GM18498 (cell line): ENCODE results near the gene TCN2.
"Not testable (repeated sequence)": the region's sequence is repeated elsewhere in the genome, so short reads cannot be mapped to it uniquely, and the experiment has no call there.

Source experiments
- ATAC-seq: cut with Tn5 transposase; IDR thresholded peaks from one replicate; pipeline ENCODE4 v1.9.1; 2021; ENCODE audit warnings: mild to moderate bottlenecking, moderate library complexity; ENCODE audit not compliant: unreplicated experiment

The TCN2 gene

GRCh38 chr22:30643055-30643875, 36.3 kb downstream of the TCN2 start:
- ATAC-seq, result no peak

DNA sequence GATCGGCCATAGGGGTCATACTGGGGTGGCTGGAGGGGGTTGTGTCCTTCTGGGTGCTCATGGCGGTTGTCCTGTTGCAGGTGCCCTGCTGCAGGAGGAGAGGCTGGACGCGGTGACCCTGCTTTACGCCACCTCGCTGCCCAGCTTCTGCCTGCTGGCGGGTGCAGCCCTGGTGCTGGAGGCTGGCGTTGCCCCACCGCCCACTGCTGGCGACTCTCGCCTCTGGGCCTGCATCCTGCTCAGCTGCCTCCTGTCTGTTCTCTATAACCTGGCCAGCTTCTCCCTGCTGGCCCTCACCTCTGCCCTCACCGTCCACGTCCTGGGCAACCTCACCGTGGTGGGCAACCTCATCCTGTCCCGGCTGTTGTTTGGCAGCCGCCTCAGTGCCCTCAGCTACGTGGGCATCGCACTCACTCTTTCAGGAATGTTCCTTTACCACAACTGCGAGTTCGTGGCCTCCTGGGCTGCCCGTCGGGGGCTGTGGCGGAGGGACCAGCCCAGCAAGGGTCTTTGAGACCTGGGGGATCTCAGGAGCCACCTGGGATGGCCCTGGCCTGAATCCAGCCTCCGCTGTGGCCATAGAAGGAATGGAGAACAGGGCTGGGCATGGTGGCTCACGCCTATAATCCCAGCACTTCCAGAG, 39.7 kb downstream of the TCN2 start:
- ATAC-seq, result no peak

DNA sequence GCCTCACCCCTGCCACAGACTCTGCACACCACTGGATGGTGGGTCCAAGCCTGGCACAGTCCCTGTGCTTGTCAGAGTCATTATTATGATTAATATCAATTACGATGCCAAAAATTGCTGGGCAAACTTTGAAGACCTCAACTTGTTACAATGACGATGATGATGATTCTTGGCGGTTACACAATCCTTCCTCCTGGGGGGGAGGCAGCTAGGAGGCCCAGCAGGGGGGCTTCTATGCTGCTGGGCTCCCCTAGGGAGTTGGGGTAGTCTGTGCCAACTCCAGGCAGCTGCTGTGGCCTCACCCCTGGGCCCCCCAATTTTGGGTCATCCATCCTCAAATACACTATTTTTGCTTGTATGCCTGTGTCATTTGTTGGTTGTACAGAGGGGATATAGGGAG, 40.6 kb downstream of the TCN2 start:
- ATAC-seq, result no peak

GRCh38 chr22:30648825-30649224, 41.9 kb downstream of the TCN2 start:
- no peak for ATAC-seq

- no peak for ATAC-seq
These were observed 42.5 kb downstream of the TCN2 start for GRCh38 chr22:30649430-30650007.

DNA sequence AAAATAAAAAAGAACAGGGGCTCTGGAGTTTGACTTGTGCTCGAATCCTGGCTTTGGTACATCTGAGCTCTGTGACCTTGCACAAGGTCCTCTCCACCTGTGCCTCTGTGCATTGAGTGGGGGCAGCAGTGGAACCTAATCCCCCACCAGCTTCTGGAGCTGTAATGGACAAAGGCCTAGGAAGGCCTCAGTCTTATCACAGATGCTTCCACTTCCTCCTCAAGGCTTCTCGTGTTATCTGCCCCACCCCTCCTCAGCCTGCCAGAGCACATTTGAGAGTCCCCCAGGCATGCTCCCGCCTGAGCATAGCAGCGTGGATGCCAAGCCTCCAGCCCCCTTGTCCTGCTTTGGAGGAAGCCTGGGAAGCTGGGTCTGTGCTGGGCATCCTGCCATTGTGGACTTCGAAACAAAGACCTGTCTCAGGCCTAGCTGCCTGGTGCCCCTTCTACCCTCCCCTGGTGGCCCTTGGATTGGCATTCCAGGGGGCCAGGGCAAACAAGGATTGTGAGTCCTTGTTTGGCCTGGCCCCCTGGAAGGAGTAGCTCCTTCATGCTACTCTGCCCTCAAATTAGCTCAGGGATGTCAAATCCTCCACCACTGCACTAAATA, 43.6 kb downstream of the TCN2 start:
- no peak for ATAC-seq

DNA sequence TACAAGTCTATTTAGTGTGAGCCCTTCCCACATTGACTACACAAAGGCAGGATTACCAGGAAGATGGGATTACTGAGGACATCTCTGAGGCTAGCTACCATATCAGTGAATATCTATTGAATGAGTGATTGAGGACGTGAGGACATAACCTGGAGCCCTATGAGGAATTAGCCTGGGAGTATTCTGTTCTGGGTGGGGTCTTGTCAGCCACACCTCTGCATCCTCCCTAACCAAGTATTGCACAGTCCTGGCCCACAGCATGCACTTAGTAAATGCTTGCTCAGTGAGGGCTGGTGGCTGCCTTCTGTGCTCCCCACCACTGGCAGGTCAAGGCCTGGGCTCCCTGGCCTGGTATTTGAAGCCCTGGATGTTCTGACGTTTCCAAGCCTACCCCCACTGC, 45.9 kb downstream of the TCN2 start:
- ATAC-seq, result no peak

DNA sequence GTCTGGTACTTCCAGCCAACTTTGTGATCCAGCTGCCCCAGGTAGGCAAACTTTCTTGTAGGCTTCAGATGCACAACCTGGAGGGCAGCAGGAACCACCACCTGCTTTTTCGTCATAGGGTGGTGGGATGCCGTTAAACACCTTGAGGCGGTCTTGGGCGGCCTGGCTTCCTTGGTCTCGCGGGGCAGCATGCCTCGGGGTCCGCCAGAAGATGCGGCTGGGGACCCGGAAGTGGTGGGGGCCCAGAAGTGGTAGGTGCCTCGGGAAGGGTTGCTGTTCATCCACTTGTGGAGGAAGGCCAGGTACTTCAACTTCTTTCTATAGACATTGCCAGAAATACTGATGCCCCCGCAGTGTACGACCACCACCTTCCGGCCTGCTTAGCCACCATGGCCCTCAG, 47.4 kb downstream of the TCN2 start:
- ATAC-seq, result no peak

GRCh38 chr22:30655532-30655931, 48.6 kb downstream of the TCN2 start:
- ATAC-seq, result no peak

GRCh38 chr22:30662040-30662439, 55.1 kb downstream of the TCN2 start:
- ATAC-seq, result no peak

GRCh38 chr22:30664798-30665197, 57.8 kb downstream of the TCN2 start:
- ATAC-seq, result no peak

DNA sequence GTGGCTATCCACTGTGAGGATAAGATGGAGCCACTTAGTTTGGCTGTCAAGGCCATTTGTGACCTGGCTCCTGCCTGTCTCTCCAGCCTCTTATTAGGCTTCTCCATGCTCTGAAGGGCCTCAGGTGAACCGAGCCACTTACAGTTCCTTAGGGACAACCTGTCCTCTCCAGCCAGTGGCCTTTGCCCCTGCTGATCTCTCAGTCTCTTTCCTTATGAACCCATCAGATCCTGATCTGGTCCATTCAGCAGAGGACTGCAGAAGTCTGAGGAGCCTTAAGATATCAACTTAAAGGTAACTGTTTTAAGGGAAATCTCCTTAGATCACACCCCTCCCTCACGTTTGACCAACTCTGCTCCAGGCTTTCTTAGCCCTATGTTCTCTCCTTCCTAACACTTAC, 58.3 kb downstream of the TCN2 start:
- ATAC-seq, result no peak

DNA sequence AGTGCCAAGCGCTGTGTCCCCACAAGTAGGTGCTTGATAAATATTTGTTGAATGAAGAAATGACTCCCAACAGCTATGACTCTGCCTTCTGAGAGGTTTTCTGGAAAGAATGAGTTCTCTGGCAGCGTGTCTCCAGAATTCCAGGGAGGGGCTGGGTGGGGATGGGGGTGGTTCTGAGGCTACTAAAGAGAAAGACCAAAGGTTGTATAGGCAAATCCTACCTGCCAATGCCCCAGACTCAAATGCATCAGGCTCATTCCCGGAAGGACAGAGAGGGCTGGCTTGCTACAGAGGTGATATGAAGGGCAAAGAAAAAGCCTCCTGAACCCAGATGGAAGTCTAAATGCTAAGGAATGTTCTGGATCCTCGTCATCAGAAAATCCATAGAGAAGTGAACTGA, 58.8 kb downstream of the TCN2 start:
- ATAC-seq, result no peak

GRCh38 chr22:30667107-30667493, 60.1 kb downstream of the TCN2 start:
- no peak for ATAC-seq

DNA sequence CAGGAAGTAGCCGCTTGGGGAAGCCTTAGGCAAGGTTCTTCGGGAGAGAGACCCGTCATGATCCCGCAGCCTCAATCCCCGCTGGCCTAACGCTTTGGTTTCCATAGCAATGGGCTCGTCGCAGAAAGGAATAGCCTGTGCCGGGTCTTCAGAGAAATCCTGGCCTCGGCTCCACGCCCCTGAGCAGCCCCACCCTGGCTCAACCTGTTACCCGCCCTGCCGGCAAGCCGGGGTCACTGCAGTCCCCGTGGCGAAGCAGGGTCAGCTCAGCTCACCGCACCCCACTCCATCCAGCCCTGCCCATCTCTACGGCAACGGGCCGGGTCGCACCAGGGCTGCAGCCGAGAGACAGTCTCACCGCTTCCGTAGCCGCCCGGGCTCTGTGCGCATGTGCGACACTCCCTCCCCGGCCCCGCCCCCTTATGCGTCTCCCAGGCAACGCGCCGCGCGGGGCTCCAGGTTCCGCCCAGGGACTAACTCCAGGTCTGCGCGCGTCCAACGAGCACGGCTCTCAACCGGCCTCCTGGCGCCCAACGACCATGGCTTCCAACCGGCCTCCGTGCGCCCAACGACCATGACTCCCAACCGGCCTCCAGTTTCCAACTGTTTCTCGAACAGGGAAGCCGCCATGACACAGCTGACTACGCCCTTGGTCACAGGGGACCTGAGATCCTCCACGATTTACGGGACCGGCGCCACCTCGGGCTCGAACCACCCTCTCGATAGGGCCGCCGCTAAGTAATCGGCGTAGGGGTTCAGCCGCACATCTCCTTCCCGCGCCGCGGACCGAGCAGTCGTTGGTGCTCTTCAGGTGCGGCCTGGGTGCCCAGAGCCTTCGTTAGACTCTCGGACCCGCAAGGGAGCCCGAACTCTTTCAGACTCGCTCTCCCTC, 60.8 kb downstream of the TCN2 start, which contains the start of gene DUSP18:
TSS of gene DUSP18 (minus strand) at position 382 of the 892 bp plus-strand sequence. CDS start 3,872 bp downstream, outside the sequence.
- peak; percentile 86 for ATAC-seq

DNA sequence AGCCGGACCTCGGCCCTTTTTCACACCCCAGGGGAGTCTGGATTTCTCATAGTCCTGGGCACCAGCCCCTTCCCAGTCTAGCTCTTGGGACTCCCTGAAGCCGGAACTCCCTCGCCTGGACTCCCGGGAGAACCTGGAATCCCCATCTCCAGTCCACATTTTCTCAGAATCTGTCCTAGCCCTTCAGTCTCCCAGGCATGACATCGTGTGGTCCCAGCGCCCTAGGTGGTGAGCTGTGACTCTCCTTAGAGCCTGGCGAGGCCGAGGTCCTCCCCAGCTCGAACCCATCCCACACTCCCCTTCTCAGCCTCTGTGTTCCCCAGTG, 61.4 kb downstream of the TCN2 start:
- no peak for ATAC-seq

DNA sequence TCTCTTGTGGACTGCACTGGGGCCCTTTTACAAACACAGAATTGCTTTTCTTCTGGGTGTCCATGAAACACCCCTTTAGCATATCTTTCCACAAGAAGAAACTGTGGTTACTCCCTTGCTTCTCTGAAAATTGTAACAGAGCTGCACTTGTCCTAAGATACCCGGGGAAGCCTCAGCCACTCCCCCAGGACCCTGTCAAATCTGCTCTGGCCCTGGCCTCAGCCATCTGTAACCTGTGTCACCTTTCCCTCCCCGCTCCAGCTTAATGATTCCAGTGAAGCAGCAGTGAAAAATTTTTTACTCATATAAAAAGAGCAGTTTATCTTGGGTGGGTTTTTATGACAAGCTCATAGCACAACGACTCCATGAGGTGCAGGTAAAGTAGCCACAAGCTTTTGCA, 64.1 kb downstream of the TCN2 start:
- ATAC-seq, result no peak

DNA sequence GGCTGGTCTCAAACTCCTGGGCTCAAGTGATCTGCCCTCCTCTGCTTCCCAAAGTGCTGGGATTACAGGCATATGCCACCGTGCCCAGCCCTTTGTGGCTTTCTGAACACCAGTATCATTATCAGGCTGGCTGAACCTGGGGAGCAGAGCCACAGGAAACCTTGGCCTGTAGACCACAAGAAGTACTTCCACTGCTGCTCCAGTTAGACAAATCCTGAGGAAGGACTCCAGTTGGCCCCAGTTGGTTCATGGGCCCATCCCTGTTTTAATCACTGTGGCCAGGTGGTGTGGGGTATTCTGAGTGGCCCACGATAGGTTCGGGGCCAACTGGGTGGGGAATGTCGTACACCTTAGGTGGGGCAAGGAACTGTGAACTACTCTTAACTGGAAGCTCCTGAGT, 66.2 kb downstream of the TCN2 start:
- no peak for ATAC-seq

- no peak for ATAC-seq
These were observed 67.5 kb downstream of the TCN2 start for GRCh38 chr22:30674482-30674881.

- no peak for ATAC-seq
These were observed 68.5 kb downstream of the TCN2 start for GRCh38 chr22:30675436-30675835.

GRCh38 chr22:30676565-30676964, 69.6 kb downstream of the TCN2 start:
- not testable (repeated sequence) for ATAC-seq
